Measurements from ENCODE around the gene FRK. TPM values are rescaled to one million over a fixed set of nuclear protein-coding genes. Genes with fewer than 3 reads are reported as not detected.

FRK gene
- total and polyA plus RNA-seq, 8 donors: 1.0 to 23.3 (median 6.2) TPM

DNA sequence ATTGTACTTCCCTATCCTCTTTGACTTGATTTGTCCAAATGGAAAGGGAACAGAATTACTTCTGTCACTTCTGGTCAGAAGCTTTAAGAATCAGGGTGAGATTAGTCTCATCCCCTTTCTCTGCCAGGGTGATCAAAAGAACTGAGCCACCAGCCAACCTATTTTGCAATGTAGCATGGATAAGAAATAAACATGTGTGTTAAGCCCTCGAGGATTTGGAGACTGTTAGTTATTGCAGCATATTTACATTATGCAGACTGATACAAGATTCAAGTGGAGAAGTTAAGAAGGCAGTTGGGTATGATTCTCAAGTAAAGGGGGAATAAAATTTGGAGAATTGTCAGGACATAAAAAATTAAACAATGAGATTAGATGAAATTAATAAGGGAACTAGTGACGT, 106.0 kb downstream of the FRK start:
- Histone ChIP-seq H3K9me3 (no peaks in the 10 kb centered on the region), H3K36me3 (peaks cover 0 to 16% (median 0%) of the 10 kb centered on the region in 4 donors), H3K27me3 (no peaks in the 10 kb centered on the region), H3K4me3 (no peak overlapping the region), H3K4me1 (no peaks in the 10 kb centered on the region), H3K27ac (no peak overlapping the region)
- intact Hi-C loops (cut with DNase I; ENCODE audit: low total_unique reads): no loop called here
- no peak for DNase-seq
- WGBS, 5 donors: 56 to 73% (median 63%) methylated on average over 2 of the region's 2 CpGs
- TF ChIP-seq EP300 (IDR thresholded peaks at IDR 0.05) (no peak), POLR2AphosphoS5 (IDR thresholded peaks at IDR 0.05) (no peak), POLR2A (IDR thresholded peaks at IDR 0.05) (no peak)
- TF ChIP-seq, protein P1, sequence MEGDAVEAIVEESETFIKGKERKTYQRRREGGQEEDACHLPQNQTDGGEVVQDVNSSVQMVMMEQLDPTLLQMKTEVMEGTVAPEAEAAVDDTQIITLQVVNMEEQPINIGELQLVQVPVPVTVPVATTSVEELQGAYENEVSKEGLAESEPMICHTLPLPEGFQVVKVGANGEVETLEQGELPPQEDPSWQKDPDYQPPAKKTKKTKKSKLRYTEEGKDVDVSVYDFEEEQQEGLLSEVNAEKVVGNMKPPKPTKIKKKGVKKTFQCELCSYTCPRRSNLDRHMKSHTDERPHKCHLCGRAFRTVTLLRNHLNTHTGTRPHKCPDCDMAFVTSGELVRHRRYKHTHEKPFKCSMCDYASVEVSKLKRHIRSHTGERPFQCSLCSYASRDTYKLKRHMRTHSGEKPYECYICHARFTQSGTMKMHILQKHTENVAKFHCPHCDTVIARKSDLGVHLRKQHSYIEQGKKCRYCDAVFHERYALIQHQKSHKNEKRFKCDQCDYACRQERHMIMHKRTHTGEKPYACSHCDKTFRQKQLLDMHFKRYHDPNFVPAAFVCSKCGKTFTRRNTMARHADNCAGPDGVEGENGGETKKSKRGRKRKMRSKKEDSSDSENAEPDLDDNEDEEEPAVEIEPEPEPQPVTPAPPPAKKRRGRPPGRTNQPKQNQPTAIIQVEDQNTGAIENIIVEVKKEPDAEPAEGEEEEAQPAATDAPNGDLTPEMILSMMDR (IDR thresholded peaks at IDR 0.05): no peak

DNA sequence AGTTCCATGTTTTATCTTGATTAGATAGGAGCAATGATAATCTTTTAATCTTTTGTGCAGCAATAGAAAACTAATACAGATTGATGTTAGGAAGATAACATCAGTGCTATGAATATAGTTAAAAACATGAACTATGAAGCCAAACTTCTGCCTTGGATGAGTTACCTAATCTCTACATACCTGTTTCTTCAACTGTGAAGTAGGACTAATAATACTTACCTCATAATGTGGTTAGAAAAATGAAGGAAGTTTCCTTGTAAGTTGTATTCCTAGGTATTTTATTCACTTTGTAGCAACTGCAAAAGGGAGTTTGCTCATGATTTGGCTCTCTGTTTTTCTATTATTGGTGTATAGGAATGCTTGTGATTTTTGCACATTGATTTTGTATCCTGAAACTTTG, 111.9 kb downstream of the FRK start:
- Histone ChIP-seq H3K4me3 (no peak overlapping the region), H3K27ac (no peak overlapping the region)
- intact Hi-C loops (cut with DNase I; ENCODE audit: low total_unique reads): no loop called here

DNA sequence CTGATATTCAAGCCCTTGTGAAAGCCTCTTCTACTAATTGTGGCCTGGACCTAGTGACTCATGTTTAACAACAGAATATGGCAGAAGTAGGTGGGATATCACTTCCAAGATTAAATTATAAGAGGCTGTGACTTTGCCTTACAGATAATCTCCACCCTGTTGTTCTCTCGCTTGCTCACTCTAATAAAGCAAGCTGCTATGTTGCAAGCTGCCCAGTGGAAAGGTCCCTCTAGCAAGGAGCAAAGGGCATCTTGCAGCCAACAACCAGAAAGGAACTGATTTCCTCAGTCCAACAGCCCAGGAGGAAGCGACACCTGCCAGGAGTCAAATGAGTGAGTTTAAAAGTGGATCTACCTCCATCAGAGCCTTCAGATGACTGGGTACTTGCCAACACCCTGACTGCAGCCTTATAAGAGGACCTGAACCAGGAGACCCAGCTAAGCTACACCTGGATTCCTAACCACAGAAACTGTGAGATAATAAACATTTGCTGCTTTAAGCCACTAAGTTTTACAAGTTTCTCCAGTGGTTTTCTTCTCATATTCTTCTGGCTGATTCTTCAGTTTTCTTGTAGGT, 112.6 kb downstream of the FRK start:
- peaks cover 0 to 8% (median 3%) of the 10 kb centered on the region in 4 donors for H3K36me3 ChIP-seq
- H3K4me1 ChIP-seq: peaks cover 0 to 5% (median 0%) of the 10 kb centered on the region in 4 donors
- no peak for TF ChIP-seq POLR2A (IDR thresholded peaks at IDR 0.05)
- peak in 1 of 3 donors; percentile 73 for TF ChIP-seq POLR2AphosphoS5 (IDR thresholded peaks at IDR 0.05)
- TF ChIP-seq, protein P1 (IDR thresholded peaks at IDR 0.05): no peak
- no peak for TF ChIP-seq EP300 (IDR thresholded peaks at IDR 0.05)
- peak overlapping the region in 4 of 5 donors; percentile 1 to 55 (median 22) for H3K27ac ChIP-seq
- H3K4me3 ChIP-seq: no peak overlapping the region
- H3K27me3 ChIP-seq: no peaks in the 10 kb centered on the region
- peaks cover 0 to 6% (median 0%) of the 10 kb centered on the region in 4 donors for H3K9me3 ChIP-seq
- intact Hi-C loops (cut with DNase I; ENCODE audit: low total_unique reads): no loop called here
- DNase-seq: peak; percentile 29 to 39
- WGBS, 5 donors: 31 to 58% (median 49%) methylated on average over 2 of the region's 2 CpGs

More for the DNA sequence above, 111.9 kb downstream of the FRK start:
- Histone ChIP-seq H3K4me1 (peaks cover 0 to 5% (median 0%) of the 10 kb centered on the region in 4 donors), H3K36me3 (peaks cover 0 to 5% (median under 1%) of the 10 kb centered on the region in 4 donors), H3K9me3 (peaks cover 0 to 6% (median 0%) of the 10 kb centered on the region in 4 donors), H3K27me3 (no peaks in the 10 kb centered on the region)
- no peak for DNase-seq
- TF ChIP-seq EP300 (IDR thresholded peaks at IDR 0.05): no peak
- TF ChIP-seq POLR2A (IDR thresholded peaks at IDR 0.05): no peak
- TF ChIP-seq, protein P1 (IDR thresholded peaks at IDR 0.05): no peak
- TF ChIP-seq POLR2AphosphoS5 (IDR thresholded peaks at IDR 0.05): no peak

DNA sequence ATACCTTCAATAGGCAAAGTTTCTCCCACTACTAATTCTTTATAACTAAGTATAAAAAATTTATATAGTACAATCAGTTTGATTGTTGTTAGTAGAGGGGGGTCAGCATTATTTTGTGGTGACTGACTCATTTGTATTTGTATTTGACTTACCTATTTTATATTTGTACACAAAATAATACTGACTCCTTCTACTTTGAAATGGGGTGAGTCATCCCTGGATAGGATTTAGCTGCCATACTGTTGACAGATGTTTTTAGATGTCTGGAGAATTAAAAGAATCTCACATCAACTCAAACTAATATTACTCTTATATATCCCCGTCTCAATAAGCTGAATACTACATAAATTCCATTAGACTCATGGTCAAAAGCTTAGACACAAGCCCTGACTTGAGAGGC, 114.9 kb downstream of the FRK start:
- Histone ChIP-seq H3K4me1 (peaks cover 0 to 5% (median 0%) of the 10 kb centered on the region in 4 donors), H3K36me3 (peaks cover 0 to 23% (median 19%) of the 10 kb centered on the region in 4 donors), H3K9me3 (peaks cover 0 to 6% (median 0%) of the 10 kb centered on the region in 4 donors), H3K27me3 (no peaks in the 10 kb centered on the region), H3K27ac (peak overlapping the region in 1 of 5 donors; percentile 14), H3K4me3 (no peak overlapping the region)
- no peak for DNase-seq
- intact Hi-C loops (cut with DNase I; ENCODE audit: low total_unique reads): no loop called here
- no peak for TF ChIP-seq EP300 (IDR thresholded peaks at IDR 0.05)
- TF ChIP-seq, protein P1 (IDR thresholded peaks at IDR 0.05): no peak
- no peak for TF ChIP-seq POLR2A (IDR thresholded peaks at IDR 0.05)
- no peak for TF ChIP-seq POLR2AphosphoS5 (IDR thresholded peaks at IDR 0.05)
- 87 to 95% (median 90%) methylated on average over 1 of the region's 1 CpG for WGBS, 5 donors

Data from stomach (tissue), 9 donors.